Nephron (organoid): ENCODE data around the gene SORD.
"Not testable (repeated sequence)": the region's sequence is repeated elsewhere in the genome, so short reads cannot be mapped to it uniquely, and the experiment has no call there.

Experiments used
- H3K27ac Mint-ChIP-seq, 3 experiments: 2 replicates each; pipeline ENCODE4 v1.8.0; 2020; ENCODE audit warnings: mixed read lengths in 3 of 3, mild to moderate bottlenecking in 2 of 3, moderate library complexity in 1 of 3
- H3K27me3 Mint-ChIP-seq: 2 replicates; pipeline ENCODE4 v1.8.0; 2021; ENCODE audit warnings: low read depth, mild to moderate bottlenecking, moderate library complexity, mixed read lengths
- H3K36me3 Mint-ChIP-seq: 2 replicates; pipeline ENCODE4 v1.8.0; 2020; ENCODE audit warnings: low read depth, mixed read lengths
- H3K4me1 Mint-ChIP-seq: 2 replicates; pipeline ENCODE4 v1.8.0; 2020; ENCODE audit warnings: mixed read lengths
- H3K4me3 Mint-ChIP-seq, 3 experiments: 2 replicates each; pipeline ENCODE4 v1.8.0; 2020; ENCODE audit warnings: mild to moderate bottlenecking in 3 of 3, mixed read lengths in 3 of 3, moderate library complexity in 2 of 3
- H3K9me3 Mint-ChIP-seq: 2 replicates; pipeline ENCODE4 v1.8.0; 2020; ENCODE audit warnings: mixed read lengths
- TF ChIP-seq, protein P1 (sequence below), 3 experiments: fragments of 200-600 bp; sonication (generic); IDR thresholded peaks; one replicate each; pipeline ENCODE4 v1.5.0; 2021; ENCODE audit warnings: antibody characterized with exemption in 3 of 3; ENCODE audit not compliant: unreplicated experiment in 3 of 3

SORD gene

GRCh38 chr15:45023659-45024225 lies 747 bp downstream of the SORD start:
- Mint-ChIP-seq H3K4me1 (peaks cover 7% of the 10 kb centered on the region), H3K36me3 (peaks cover 11% of the 10 kb centered on the region), H3K27ac (peak overlapping the region; percentile 49 to 68 (median 66)), H3K4me3 (peak overlapping the region; percentile 86 to 92 (median 90)), H3K27me3 (peaks cover 21% of the 10 kb centered on the region), H3K9me3 (peaks cover 6% of the 10 kb centered on the region)
- TF ChIP-seq, protein P1, sequence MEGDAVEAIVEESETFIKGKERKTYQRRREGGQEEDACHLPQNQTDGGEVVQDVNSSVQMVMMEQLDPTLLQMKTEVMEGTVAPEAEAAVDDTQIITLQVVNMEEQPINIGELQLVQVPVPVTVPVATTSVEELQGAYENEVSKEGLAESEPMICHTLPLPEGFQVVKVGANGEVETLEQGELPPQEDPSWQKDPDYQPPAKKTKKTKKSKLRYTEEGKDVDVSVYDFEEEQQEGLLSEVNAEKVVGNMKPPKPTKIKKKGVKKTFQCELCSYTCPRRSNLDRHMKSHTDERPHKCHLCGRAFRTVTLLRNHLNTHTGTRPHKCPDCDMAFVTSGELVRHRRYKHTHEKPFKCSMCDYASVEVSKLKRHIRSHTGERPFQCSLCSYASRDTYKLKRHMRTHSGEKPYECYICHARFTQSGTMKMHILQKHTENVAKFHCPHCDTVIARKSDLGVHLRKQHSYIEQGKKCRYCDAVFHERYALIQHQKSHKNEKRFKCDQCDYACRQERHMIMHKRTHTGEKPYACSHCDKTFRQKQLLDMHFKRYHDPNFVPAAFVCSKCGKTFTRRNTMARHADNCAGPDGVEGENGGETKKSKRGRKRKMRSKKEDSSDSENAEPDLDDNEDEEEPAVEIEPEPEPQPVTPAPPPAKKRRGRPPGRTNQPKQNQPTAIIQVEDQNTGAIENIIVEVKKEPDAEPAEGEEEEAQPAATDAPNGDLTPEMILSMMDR (IDR thresholded peaks at IDR 0.05; ENCODE audit: unreplicated experiment in 3 of 3): no peak

- H3K27me3 Mint-ChIP-seq: peaks cover 12% of the 10 kb centered on the region
- not testable (repeated sequence) for H3K27ac Mint-ChIP-seq, H3K9me3 Mint-ChIP-seq, H3K4me1 Mint-ChIP-seq
- H3K4me3 Mint-ChIP-seq: peak overlapping the region in 2 of 3 experiments; percentile 50 to 64
- peaks cover 17% of the 10 kb centered on the region for H3K36me3 Mint-ChIP-seq
Measured at GRCh38 chr15:45024649-45025048, 1.7 kb downstream of the SORD start.

- not testable (repeated sequence) for H3K27ac Mint-ChIP-seq, H3K9me3 Mint-ChIP-seq, H3K27me3 Mint-ChIP-seq, H3K4me1 Mint-ChIP-seq
- peak overlapping the region in 1 of 3 experiments; percentile 32 for H3K4me3 Mint-ChIP-seq
- H3K36me3 Mint-ChIP-seq: peaks cover 27% of the 10 kb centered on the region
Measured at GRCh38 chr15:45025627-45026026, 2.6 kb downstream of the SORD start.

DNA sequence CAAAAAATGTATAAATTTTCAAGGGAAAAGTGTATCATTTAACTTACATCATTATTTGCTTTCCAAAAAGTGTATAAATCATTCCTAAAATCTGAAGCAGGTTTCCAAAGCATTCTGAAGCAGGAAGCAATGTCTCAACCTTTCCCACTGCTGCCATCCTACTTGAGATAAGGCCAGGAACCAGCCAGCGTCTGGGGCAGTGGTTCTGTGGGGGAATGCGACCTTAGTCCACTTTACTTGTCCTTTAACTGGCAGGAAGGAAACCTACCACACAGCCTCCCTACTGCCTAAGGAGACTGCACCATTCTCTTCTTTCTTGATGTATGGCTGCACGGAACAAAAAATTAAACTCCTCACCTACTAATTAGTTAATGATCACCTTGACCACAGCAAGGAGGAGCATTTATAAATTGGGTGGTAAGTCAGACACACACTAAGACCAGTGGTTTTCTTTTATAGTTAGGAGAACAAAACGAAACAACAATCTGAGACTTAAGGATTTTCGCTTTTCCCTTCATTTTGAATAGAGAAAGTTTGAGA lies 3.7 kb downstream of the SORD start:
- no peak overlapping the region for H3K4me3 Mint-ChIP-seq
- no peaks in the 10 kb centered on the region for H3K27me3 Mint-ChIP-seq
- H3K9me3 Mint-ChIP-seq: no peaks in the 10 kb centered on the region
- H3K27ac Mint-ChIP-seq: peak overlapping the region in 1 of 3 experiments; percentile 20
- peaks cover 33% of the 10 kb centered on the region for H3K36me3 Mint-ChIP-seq
- TF ChIP-seq, protein P1 (IDR thresholded peaks at IDR 0.05; ENCODE audit: unreplicated experiment in 3 of 3): no peak
- peaks cover 7% of the 10 kb centered on the region for H3K4me1 Mint-ChIP-seq

GRCh38 chr15:45027220-45027619 lies 4.2 kb downstream of the SORD start:
- TF ChIP-seq, protein P1 (IDR thresholded peaks at IDR 0.05; ENCODE audit: unreplicated experiment in 3 of 3): no peak
- Mint-ChIP-seq H3K9me3 (no peaks in the 10 kb centered on the region), H3K27me3 (no peaks in the 10 kb centered on the region), H3K4me1 (peaks cover 7% of the 10 kb centered on the region), H3K27ac (peak overlapping the region in 1 of 3 experiments; percentile 20), H3K4me3 (no peak overlapping the region), H3K36me3 (peaks cover 33% of the 10 kb centered on the region)

DNA sequence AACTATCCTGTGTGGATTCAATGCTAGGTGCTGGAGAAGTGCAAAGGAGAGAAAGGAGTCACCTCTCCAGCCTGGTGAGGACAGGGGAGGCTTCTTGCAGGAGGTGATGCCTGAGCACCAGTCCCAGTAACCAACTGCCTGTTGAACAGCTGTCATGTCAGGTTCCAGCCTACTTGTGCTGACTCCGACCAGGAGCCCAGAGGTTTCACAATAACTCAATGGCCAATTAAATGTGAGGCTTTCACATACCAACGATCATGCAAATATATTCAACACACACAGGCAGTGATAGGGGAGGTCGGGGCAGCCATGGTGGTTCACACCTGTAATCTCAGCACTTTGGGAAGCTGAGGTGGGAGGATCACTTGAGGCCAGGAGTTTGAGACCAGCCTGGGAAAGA lies 7.7 kb downstream of the SORD start:
- no peak overlapping the region for H3K27ac Mint-ChIP-seq
- H3K4me3 Mint-ChIP-seq: no peak overlapping the region
- TF ChIP-seq, protein P1 (IDR thresholded peaks at IDR 0.05; ENCODE audit: unreplicated experiment in 3 of 3): no peak
- H3K27me3 Mint-ChIP-seq: no peaks in the 10 kb centered on the region
- H3K4me1 Mint-ChIP-seq: no peaks in the 10 kb centered on the region
- H3K9me3 Mint-ChIP-seq: no peaks in the 10 kb centered on the region
- peaks cover 39% of the 10 kb centered on the region for H3K36me3 Mint-ChIP-seq

- not testable (repeated sequence) for H3K4me3 Mint-ChIP-seq, H3K4me1 Mint-ChIP-seq, H3K27ac Mint-ChIP-seq, H3K27me3 Mint-ChIP-seq, H3K9me3 Mint-ChIP-seq
- peaks cover 44% of the 10 kb centered on the region for H3K36me3 Mint-ChIP-seq
Measured at GRCh38 chr15:45031522-45032028, 8.6 kb downstream of the SORD start.

DNA sequence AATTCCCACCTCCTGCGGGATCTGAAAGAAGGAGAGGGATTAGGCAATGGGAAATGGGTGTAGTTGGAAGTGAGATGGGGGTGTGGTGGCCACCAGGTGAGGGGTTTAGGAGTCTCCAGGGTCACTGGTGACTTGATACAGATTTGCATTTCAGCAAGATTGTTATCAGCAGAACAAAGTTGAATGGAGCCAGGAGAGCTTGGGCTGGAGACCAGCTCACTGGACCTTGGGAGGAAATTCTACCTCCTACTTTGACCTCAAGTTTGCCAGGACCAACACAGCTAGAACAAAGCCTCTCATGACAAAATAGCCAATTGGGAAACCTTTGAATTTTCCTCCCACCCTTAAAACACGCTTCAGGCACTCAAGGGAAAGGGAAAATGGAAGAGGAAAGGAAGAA lies 9.5 kb downstream of the SORD start:
- H3K9me3 Mint-ChIP-seq, H3K4me3 Mint-ChIP-seq, H3K4me1 Mint-ChIP-seq, H3K27me3 Mint-ChIP-seq, H3K27ac Mint-ChIP-seq: not testable (repeated sequence)
- peaks cover 37% of the 10 kb centered on the region for H3K36me3 Mint-ChIP-seq

GRCh38 chr15:45034087-45034486 lies 11.1 kb downstream of the SORD start:
- H3K36me3 Mint-ChIP-seq: peaks cover 30% of the 10 kb centered on the region
- H3K4me1 Mint-ChIP-seq, H3K27me3 Mint-ChIP-seq, H3K27ac Mint-ChIP-seq, H3K4me3 Mint-ChIP-seq, H3K9me3 Mint-ChIP-seq: not testable (repeated sequence)

DNA sequence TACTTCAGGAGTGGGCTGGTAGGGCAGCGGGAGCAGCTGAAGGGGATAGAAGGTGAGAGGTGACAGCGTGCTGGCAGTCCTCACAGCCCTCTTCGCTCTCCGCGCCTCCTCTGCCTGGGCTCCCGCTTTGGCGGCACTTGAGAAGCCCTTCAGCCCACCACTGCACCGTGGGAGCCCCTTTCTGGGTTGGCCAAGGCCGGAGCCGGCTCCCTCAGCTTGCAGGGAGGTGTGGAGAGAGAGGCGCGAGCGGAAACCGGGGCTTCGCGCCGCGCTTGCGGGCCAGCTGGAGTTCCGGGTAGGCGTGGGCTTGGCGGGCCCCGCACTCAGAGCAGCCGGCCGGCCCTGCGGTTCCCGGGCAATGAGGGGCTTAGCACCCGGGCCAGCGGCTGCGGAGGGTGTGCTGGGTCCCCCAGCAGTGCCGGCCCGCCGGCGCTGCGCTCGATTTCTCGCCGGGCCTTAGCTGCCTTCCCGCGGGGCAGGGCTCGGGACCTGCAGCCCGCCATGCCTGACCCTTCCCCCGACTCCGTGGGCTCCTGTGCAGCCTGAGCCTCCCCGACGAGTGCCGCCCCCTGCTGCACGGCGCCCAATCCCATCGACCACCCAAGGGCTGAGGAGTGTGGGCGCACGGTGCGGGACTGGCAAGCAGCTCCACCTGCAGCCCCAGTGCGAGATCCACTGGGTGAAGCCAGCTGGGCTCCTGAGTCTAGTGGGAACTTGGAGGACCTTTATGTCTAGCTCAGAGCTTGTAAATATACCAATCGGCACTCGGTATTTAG lies 11.8 kb downstream of the SORD start:
- H3K9me3 Mint-ChIP-seq, H3K27me3 Mint-ChIP-seq, H3K27ac Mint-ChIP-seq, H3K4me3 Mint-ChIP-seq, H3K4me1 Mint-ChIP-seq: not testable (repeated sequence)
- H3K36me3 Mint-ChIP-seq: peaks cover 25% of the 10 kb centered on the region
